H9 (cell line): ENCODE results near the gene ENOPH1. TPM values are rescaled to one million over a fixed set of nuclear protein-coding genes. Genes with fewer than 3 reads are reported as not detected.

Experiments used
- DNase-seq: peaks from one replicate; pipeline ENCODE4 v3.0.0-alpha.2; 2017
- H2AFZ ChIP-seq: one replicate; pipeline ENCODE4 v1.6.1; 2013; ENCODE audit warnings: mild to moderate bottlenecking, low read length, control low read depth, moderate library complexity
- H2AK5ac ChIP-seq: 2 replicates; pipeline ENCODE4 v1.6.1; 2013; ENCODE audit warnings: low read length, control low read depth, mixed read lengths; ENCODE audit not compliant: insufficient read length
- H2BK120ac ChIP-seq: one replicate; pipeline ENCODE4 v1.6.1; 2013; ENCODE audit warnings: low read depth, mild to moderate bottlenecking, low read length, control low read depth, inconsistent platforms; ENCODE audit not compliant: poor library complexity, severe bottlenecking
- H2BK12ac ChIP-seq: 2 replicates; pipeline ENCODE4 v1.6.1; 2013; ENCODE audit warnings: low read length, control low read depth, mixed read lengths, low read depth; ENCODE audit not compliant: insufficient read length
- H2BK15ac ChIP-seq: 2 replicates; pipeline ENCODE4 v1.6.1; 2013; ENCODE audit warnings: low read depth, low read length, control low read depth
- H2BK20ac ChIP-seq: one replicate; pipeline ENCODE4 v1.6.1; 2013; ENCODE audit warnings: low read depth, mild to moderate bottlenecking, low read length, control low read depth, inconsistent platforms; ENCODE audit not compliant: poor library complexity, severe bottlenecking
- H2BK5ac ChIP-seq: 2 replicates; pipeline ENCODE4 v1.6.1; 2013; ENCODE audit warnings: low read length, control low read depth, mixed read lengths; ENCODE audit not compliant: insufficient read length
- H3K14ac ChIP-seq: 2 replicates; pipeline ENCODE4 v1.6.1; 2013; ENCODE audit warnings: low read length, control low read depth; ENCODE audit not compliant: insufficient read depth
- H3K18ac ChIP-seq: 2 replicates; pipeline ENCODE4 v1.6.1; 2013; ENCODE audit warnings: low read depth, mild to moderate bottlenecking, mixed read lengths, low read length, control low read depth; ENCODE audit not compliant: insufficient read length
- H3K23ac ChIP-seq: 2 replicates; pipeline ENCODE4 v1.6.1; 2013; ENCODE audit warnings: low read length, control low read depth, mixed read lengths, low read depth; ENCODE audit not compliant: insufficient read length
- H3K23me2 ChIP-seq: 2 replicates; pipeline ENCODE4 v1.6.1; 2013; ENCODE audit warnings: low read depth, mild to moderate bottlenecking, mixed read lengths, low read length, control low read depth; ENCODE audit not compliant: insufficient read length, poor library complexity, severe bottlenecking
- H3K27ac ChIP-seq: 2 replicates; pipeline ENCODE4 v1.5.1; 2013; ENCODE audit warnings: low read length, control low read depth, mixed read lengths, low read depth; ENCODE audit not compliant: insufficient read length
- H3K27me3 ChIP-seq: 2 replicates; pipeline ENCODE4 v1.6.1; 2013; ENCODE audit warnings: low read length, control low read depth, inconsistent platforms; ENCODE audit not compliant: insufficient read depth
- H3K4ac ChIP-seq: 2 replicates; pipeline ENCODE4 v1.6.1; 2013; ENCODE audit warnings: low read depth, mild to moderate bottlenecking, control low read depth, inconsistent platforms, low read length, moderate library complexity
- H3K4me1 ChIP-seq: 2 replicates; pipeline ENCODE4 v1.6.1; 2013; ENCODE audit warnings: low read length, control low read depth, inconsistent platforms; ENCODE audit not compliant: insufficient read depth
- H3K4me2 ChIP-seq: 2 replicates; pipeline ENCODE4 v1.6.1; 2013; ENCODE audit warnings: low read length, control low read depth, mixed read lengths; ENCODE audit not compliant: insufficient read length, insufficient read depth
- H3K56ac ChIP-seq: 2 replicates; pipeline ENCODE4 v1.6.1; 2013; ENCODE audit warnings: low read depth, mild to moderate bottlenecking, mixed read lengths, low read length, control low read depth; ENCODE audit not compliant: insufficient read length
- H3K79me1 ChIP-seq: 2 replicates; pipeline ENCODE4 v1.6.1; 2013; ENCODE audit warnings: low read depth, mild to moderate bottlenecking, moderate library complexity, low read length, control low read depth, inconsistent platforms; ENCODE audit not compliant: insufficient read depth, poor library complexity, severe bottlenecking
- H3K79me2 ChIP-seq: 2 replicates; pipeline ENCODE4 v1.6.1; 2013; ENCODE audit warnings: low read length, control low read depth, inconsistent platforms; ENCODE audit not compliant: insufficient read depth
- H3K9ac ChIP-seq: 2 replicates; pipeline ENCODE4 v1.6.1; 2013; ENCODE audit warnings: low read length, control low read depth, mixed read lengths; ENCODE audit not compliant: insufficient read length; ENCODE audit errors: extremely low read depth
- H3K9me3 ChIP-seq: one replicate; pipeline ENCODE4 v1.6.1; 2013; ENCODE audit warnings: low read depth, low read length, inconsistent platforms; ENCODE audit not compliant: control insufficient read depth
- H3T11ph ChIP-seq: one replicate; pipeline ENCODE4 v1.6.1; 2013; ENCODE audit warnings: mild to moderate bottlenecking, low read length, control low read depth, inconsistent platforms
- H4K20me1 ChIP-seq: one replicate; pipeline ENCODE4 v1.6.1; 2013; ENCODE audit not compliant: control insufficient read depth, insufficient read length, insufficient read depth
- H4K5ac ChIP-seq: 2 replicates; pipeline ENCODE4 v1.6.1; 2013; ENCODE audit warnings: low read depth, mild to moderate bottlenecking, mixed read lengths, low read length, control low read depth; ENCODE audit not compliant: insufficient read length
- H4K8ac ChIP-seq: replicated peaks from 2 replicates; pipeline ENCODE4 v1.6.1; 2013; ENCODE audit warnings: low read length, control low read depth, mixed read lengths, low read depth; ENCODE audit not compliant: insufficient read length
- H4K91ac ChIP-seq: 2 replicates; pipeline ENCODE4 v1.6.1; 2013; ENCODE audit warnings: low read depth, mild to moderate bottlenecking, moderate library complexity, mixed read lengths, low read length, control low read depth; ENCODE audit not compliant: insufficient read length
- H3K27ac Mint-ChIP-seq, 3 experiments: 2 replicates in 2 of 3; 3 replicates in 1 of 3; pipeline ENCODE4 v1.8.0; 2020 to 2021; ENCODE audit warnings: mixed read lengths in 3 of 3, mild to moderate bottlenecking in 1 of 3, moderate library complexity in 1 of 3
- H3K27me3 Mint-ChIP-seq: 2 replicates; pipeline ENCODE4 v1.8.0; 2021; ENCODE audit warnings: low read depth, mild to moderate bottlenecking, moderate library complexity, mixed read lengths
- H3K36me3 Mint-ChIP-seq, 3 experiments: 2 replicates in 2 of 3; 3 replicates in 1 of 3; pipeline ENCODE4 v1.8.0; 2020 to 2021; ENCODE audit warnings: low read depth in 3 of 3, mixed read lengths in 3 of 3; ENCODE audit not compliant: insufficient read depth in 1 of 3
- H3K4me1 Mint-ChIP-seq, 2 experiments: 2 replicates each; pipeline ENCODE4 v1.8.0; 2020; ENCODE audit warnings: mixed read lengths in 2 of 2
- H3K4me3 Mint-ChIP-seq, 2 experiments: 2 replicates in 1 of 2; 3 replicates in 1 of 2; pipeline ENCODE4 v1.8.0; 2020 to 2021; ENCODE audit warnings: mild to moderate bottlenecking in 2 of 2, mixed read lengths in 2 of 2, moderate library complexity in 1 of 2
- H3K9me3 Mint-ChIP-seq, 2 experiments: 2 replicates in 1 of 2; 3 replicates in 1 of 2; pipeline ENCODE4 v1.8.0; 2020; ENCODE audit warnings: mild to moderate bottlenecking in 2 of 2, mixed read lengths in 2 of 2, moderate library complexity in 1 of 2
- CTCF ChIP-seq: fragments of 200-600 bp; sonication (generic); conservative IDR thresholded peaks from 3 replicates; pipeline ENCODE4 v1.8.0; 2021; ENCODE audit warnings: antibody characterized with exemption, mild to moderate bottlenecking
- WGBS: extraction: QIAGEN DNeasy Blood & Tissue Kit; methylation state at CpG from one replicate; pipeline ENCODE4 v1.1.7; 2013; ENCODE audit warnings: missing lambda C conversion rate, low lambda C conversion rate, mixed read lengths; ENCODE audit not compliant: insufficient read length; ENCODE audit errors: extremely low coverage; 5-methylcytosine and 5-hydroxymethylcytosine counted together
- total RNA-seq: library from RNA; stranded (reverse); gene quantifications from 2 replicates; pipeline ENCODE4 v1.2.1, GENCODE V29; 2021

The ENOPH1 gene
- total RNA-seq, 1 experiment from 2014 or later: 62.4 TPM

GRCh38 chr4:82428526-82428968, 1.8 kb upstream of the ENOPH1 start:
- no peak for TF ChIP-seq CTCF
- no peak overlapping the region for H2BK20ac ChIP-seq
- peak overlapping the region; percentile 37 for H3K56ac ChIP-seq
- no peak overlapping the region for H3K4ac ChIP-seq
- no peaks in the 10 kb centered on the region for H3K79me1 ChIP-seq
- H3K9me3 Mint-ChIP-seq: peaks cover 0 to 4% of the 10 kb centered on the region in 2 experiments; a peak in 2 of 5 replicates
- peaks cover 6% of the 10 kb centered on the region for H3K23me2 ChIP-seq
- no peak overlapping the region for H4K5ac ChIP-seq
- H3K4me1 ChIP-seq: no peaks in the 10 kb centered on the region
- H4K20me1 ChIP-seq: no peaks in the 10 kb centered on the region
- H2AFZ ChIP-seq: no peak overlapping the region
- no peak overlapping the region for H4K8ac ChIP-seq
- no peaks in the 10 kb centered on the region for H3K9me3 ChIP-seq
- H2BK15ac ChIP-seq: no peak overlapping the region
- H4K91ac ChIP-seq: no peak overlapping the region
- peak overlapping the region; percentile 99 for H3K9ac ChIP-seq
- peak overlapping the region; percentile 100 for H3K4me3 Mint-ChIP-seq
- no peak overlapping the region for H3K27ac ChIP-seq
- peak overlapping the region; percentile 94 to 97 (median 96); a peak in 6 of 7 replicates for H3K27ac Mint-ChIP-seq
- peaks cover 48% of the 10 kb centered on the region for H3K79me2 ChIP-seq
- no CpG with 5 or more reads among the region's 14 CpGs for WGBS
- H3K27me3 ChIP-seq: no peaks in the 10 kb centered on the region
- DNase-seq: no peak
- H2BK5ac ChIP-seq: no peak overlapping the region
- H2BK120ac ChIP-seq: no peak overlapping the region
- H3K4me1 Mint-ChIP-seq: peaks cover 33 to 39% of the 10 kb centered on the region in 2 experiments
- no peak overlapping the region for H3K18ac ChIP-seq
- H3K23ac ChIP-seq: no peak overlapping the region
- H2AK5ac ChIP-seq: no peak overlapping the region
- peak overlapping the region; percentile 99 for H3K4me2 ChIP-seq
- H3K14ac ChIP-seq: no peak overlapping the region
- no peak overlapping the region for H3T11ph ChIP-seq
- H3K36me3 Mint-ChIP-seq: peaks cover 63 to 79% (median 65%) of the 10 kb centered on the region in 3 experiments
- peaks cover 4% of the 10 kb centered on the region; the same call in 1 of the 2 replicates for H3K27me3 Mint-ChIP-seq
- no peak overlapping the region for H2BK12ac ChIP-seq
